K562 (cell line): ENCODE results near the gene RRAGD. TPM values are rescaled to one million over a fixed set of nuclear protein-coding genes. Genes with fewer than 3 reads are reported as not detected.

Experiments used
- BACH1 ChIP-seq: fragments of 200-800 bp; sonication (Bioruptor generic); IDR thresholded peaks from 2 replicates; pipeline ENCODE4 v1.6.1; 2016; ENCODE audit warnings: missing genetic modification characterization, missing compliant biosample characterization
- CHD4 ChIP-seq: fragments of 200-600 bp; sonication (generic); IDR thresholded peaks from 3 replicates; pipeline ENCODE4 v1.6.1; 2012; ENCODE audit warnings: low read depth, mild to moderate bottlenecking, mixed read lengths, low read length, inconsistent platforms; ENCODE audit not compliant: insufficient read depth, insufficient replicate concordance, poor library complexity, severe bottlenecking
- EGR1 ChIP-seq: fragments of 450-650 bp; conservative IDR thresholded peaks from 2 replicates; pipeline ENCODE4 v1.6.1; 2017; ENCODE audit warnings: mild to moderate bottlenecking
- ETV6 ChIP-seq, 3 experiments: fragments of 150-350 bp in 1 of 3; sonication (generic) in 1 of 3; formaldehyde crosslinking in 1 of 3; IDR thresholded peaks; 2 replicates each; pipeline versions ENCODE4 v1.6.1 to v1.8.0; 2014 to 2022; ENCODE audit warnings: borderline replicate concordance in 2 of 3, low read depth in 2 of 3, antibody characterized with exemption in 1 of 3, low read length in 1 of 3, mild to moderate bottlenecking in 1 of 3, missing genetic modification reagents in 1 of 3
- FOXJ3 ChIP-seq: sonication (generic); formaldehyde crosslinking; IDR thresholded peaks from 2 replicates; pipeline ENCODE4 v1.4.0; 2020; ENCODE audit warnings: mild to moderate bottlenecking, missing genetic modification reagents
- HMGN3 ChIP-seq: IDR thresholded peaks from 2 replicates; pipeline ENCODE4 v1.6.1; 2011; ENCODE audit warnings: borderline replicate concordance, low read depth, mild to moderate bottlenecking, mixed read lengths, low read length; ENCODE audit not compliant: insufficient read length; ENCODE audit errors: extremely low read depth
- JUNB ChIP-seq: fragments of 450-650 bp; formaldehyde crosslinking; conservative IDR thresholded peaks from 2 replicates; pipeline ENCODE4 v1.4.0; 2020; ENCODE audit warnings: mild to moderate bottlenecking
- KAT8 ChIP-seq: fragments of 450-650 bp; IDR thresholded peaks from 2 replicates; pipeline ENCODE4 v1.6.1; 2016; ENCODE audit warnings: low read depth, mild to moderate bottlenecking
- NR3C1 ChIP-seq: sonication (generic); formaldehyde crosslinking; IDR thresholded peaks from 2 replicates; pipeline ENCODE4 v1.8.1; 2022; ENCODE audit warnings: missing genetic modification reagents
- NUFIP1 ChIP-seq: fragments of 450-650 bp; IDR thresholded peaks from 2 replicates; pipeline ENCODE4 v1.6.1; 2018; ENCODE audit not compliant: partially characterized antibody
- RB1 ChIP-seq: fragments of 450-650 bp; IDR thresholded peaks from 2 replicates; pipeline ENCODE4 v1.6.1; 2017; ENCODE audit warnings: low read depth, mild to moderate bottlenecking
- RBFOX2 ChIP-seq: fragments of 200-400 bp; formaldehyde crosslinking; IDR thresholded peaks from 2 replicates; pipeline ENCODE4 v1.6.1; 2017; ENCODE audit warnings: low read depth, mild to moderate bottlenecking, low read length, moderate library complexity
- RBM22 ChIP-seq: fragments of 200-400 bp; formaldehyde crosslinking; IDR thresholded peaks from 2 replicates; pipeline ENCODE4 v1.6.1; 2018; ENCODE audit warnings: low read length, low read depth; ENCODE audit not compliant: poor library complexity, severe bottlenecking
- RBM34 ChIP-seq: fragments of 200-400 bp; formaldehyde crosslinking; IDR thresholded peaks from 2 replicates; pipeline ENCODE4 v1.6.1; 2018; ENCODE audit warnings: low read length, borderline replicate concordance; ENCODE audit not compliant: insufficient read depth
- RUNX1 ChIP-seq: sonication (generic); IDR thresholded peaks from 2 replicates; pipeline ENCODE4 v1.6.1; 2016; ENCODE audit warnings: antibody characterized with exemption, low read depth
- SP1 ChIP-seq: sonication (generic); formaldehyde crosslinking; IDR thresholded peaks from 2 replicates; pipeline ENCODE4 v1.8.1; 2022; ENCODE audit warnings: mild to moderate bottlenecking, missing genetic modification reagents
- STAT5B ChIP-seq: fragments of 250-450 bp; sonication (Bioruptor Pico); IDR thresholded peaks from 2 replicates; pipeline ENCODE4 v1.8.0; 2021; ENCODE audit warnings: mild to moderate bottlenecking, inconsistent platforms
- U2AF2 ChIP-seq: fragments of 200-400 bp; formaldehyde crosslinking; optimal IDR thresholded peaks from 2 replicates; pipeline ENCODE3; 2017; ENCODE audit warnings: low read depth, mild to moderate bottlenecking, low read length
- ZBTB1 ChIP-seq: sonication (generic); formaldehyde crosslinking; IDR thresholded peaks from 2 replicates; pipeline ENCODE4 v1.8.1; 2023; ENCODE audit warnings: missing genetic modification reagents, low read depth, mild to moderate bottlenecking, borderline replicate concordance
- ZBTB34 ChIP-seq: fragments of 250-450 bp; sonication (Bioruptor Pico); IDR thresholded peaks from 2 replicates; pipeline ENCODE4 v1.8.0; 2021; ENCODE audit warnings: mild to moderate bottlenecking, moderate library complexity
- ZBTB43 ChIP-seq: sonication (generic); formaldehyde crosslinking; IDR thresholded peaks from 2 replicates; pipeline ENCODE4 v1.8.0; 2023; ENCODE audit warnings: mild to moderate bottlenecking, missing genetic modification reagents
- ZC3H11A ChIP-seq: IDR thresholded peaks from 2 replicates; pipeline ENCODE4 v1.6.1; 2012; ENCODE audit warnings: low read depth, low read length, improper control_type of control experiment
- ZFX ChIP-seq: sonication (generic); formaldehyde crosslinking; IDR thresholded peaks from 2 replicates; pipeline ENCODE4 v1.8.0; 2022; ENCODE audit warnings: mild to moderate bottlenecking, missing genetic modification reagents, moderate library complexity
- ZNF282 ChIP-seq: sonication (generic); formaldehyde crosslinking; IDR thresholded peaks from 2 replicates; pipeline ENCODE4 v1.8.1; 2023; ENCODE audit warnings: missing genetic modification reagents
- ZNF444 ChIP-seq: fragments of 250-450 bp; sonication (Bioruptor Pico); IDR thresholded peaks from 2 replicates; pipeline ENCODE4 v1.4.0; 2020; ENCODE audit warnings: mild to moderate bottlenecking, moderate library complexity
- ZNF75A ChIP-seq: fragments of 450-650 bp; formaldehyde crosslinking; IDR thresholded peaks from 2 replicates; pipeline ENCODE4 v1.4.0; 2020; ENCODE audit warnings: mild to moderate bottlenecking
- ZNF764 ChIP-seq: fragments of 250-450 bp; sonication (Bioruptor Pico); IDR thresholded peaks from 2 replicates; pipeline ENCODE4 v1.4.0; 2020; ENCODE audit warnings: low read depth, mild to moderate bottlenecking, moderate library complexity
- ZNF778 ChIP-seq: fragments of 450-650 bp; formaldehyde crosslinking; IDR thresholded peaks from 2 replicates; pipeline ENCODE4 v1.4.0; 2020; ENCODE audit warnings: mild to moderate bottlenecking, moderate library complexity
- polyA plus RNA-seq, 8 experiments: library from polyadenylated mRNA; depleted of rRNA in 4 of 8; stranded (reverse) in 5 of 8; unstranded in 3 of 8; fragments of >200 nt; fragmentation: Nextera tagmentation in 2 of 8; fragmentation: Illumina TruSeq in 1 of 8; extraction: Ambion mirVana in 2 of 8; extraction: Trizol in 1 of 8; gene quantifications; 2 replicates each; pipeline versions ENCODE4 v1.2.1 to v1.2.3, GENCODE V29; 2011 to 2014; ENCODE audit warnings: inconsistent platforms in 1 of 8, missing spikeins in 1 of 8
- total RNA-seq, 7 experiments: library from RNA; depleted of rRNA in 6 of 7; stranded (reverse); fragments of >200 nt in 6 of 7; fragmentation: Illumina TruSeq in 2 of 7; extraction: Trizol in 2 of 7; gene quantifications; 2 replicates each; pipeline versions ENCODE4 v1.2.1 to v1.2.3, GENCODE V29; 2011 to 2021; ENCODE audit warnings: low replicate concordance in 1 of 7

The RRAGD gene
- total and polyA plus RNA-seq, 9 of the 15 experiments (the other 6 are each of a cell fraction or from before 2014, with no cell fraction given), result 0.03 to 0.07 (median 0.04) TPM; not detected in 6

GRCh38 chr6:89321131-89321970 lies 90.7 kb downstream of the RRAGD start (continued):
- TF ChIP-seq ZBTB43 (CRISPR knock-in tag), result no peak
- no peak for TF ChIP-seq FOXJ3 (CRISPR knock-in tag)
- TF ChIP-seq NR3C1 (CRISPR knock-in tag), result no peak
- no peak for TF ChIP-seq ZFX (CRISPR knock-in tag)
- no peak for TF ChIP-seq BACH1 (tag)
- TF ChIP-seq RB1, result no peak
- no peak for TF ChIP-seq ZBTB34 (CRISPR knock-in tag)
- no peak for TF ChIP-seq ZNF444 (CRISPR knock-in tag)
- no peak for TF ChIP-seq ZNF282 (CRISPR knock-in tag)
- TF ChIP-seq JUNB (CRISPR knock-in tag), result no peak
- no peak for TF ChIP-seq ZBTB1 (CRISPR knock-in tag)
- TF ChIP-seq EGR1, result no peak
- no peak for TF ChIP-seq ETV6 (IDR thresholded peaks at IDR 0.05; ENCODE audit: borderline replicate concordance in 1 of 2, low read depth in 2 of 2, low read length in 1 of 2)
- no peak for TF ChIP-seq ETV6 (CRISPR knock-in tag; IDR thresholded peaks at IDR 0.05; ENCODE audit: borderline replicate concordance)
- no peak for TF ChIP-seq HMGN3
- no peak for TF ChIP-seq STAT5B (CRISPR knock-in tag)
- TF ChIP-seq SP1 (CRISPR knock-in tag), result no peak
- TF ChIP-seq CHD4, result no peak
- no peak for TF ChIP-seq RBM22
- TF ChIP-seq NUFIP1, result no peak
- TF ChIP-seq ZC3H11A, result no peak
- no peak for TF ChIP-seq ZNF778 (CRISPR knock-in tag)
- TF ChIP-seq ZNF75A (CRISPR knock-in tag), result no peak
- peak; percentile 92; the same call in 1 of the 2 replicates for TF ChIP-seq RUNX1
- TF ChIP-seq U2AF2, result no peak
- no peak for TF ChIP-seq KAT8
- TF ChIP-seq RBM34, result no peak
- TF ChIP-seq ZNF764 (CRISPR knock-in tag), result no peak
- TF ChIP-seq RBFOX2, result no peak
